ENCODE results near the gene PTPRN2. TPM values are rescaled to one million over a fixed set of nuclear protein-coding genes. Genes with fewer than 3 reads are reported as not detected.
A peak's percentile ranks its signal among the peaks of the same experiment; 100 is the strongest.

Gene PTPRN2
- total and polyA plus RNA-seq, 8 donors, result 4.9 to 136 (median 46.8) TPM

DNA sequence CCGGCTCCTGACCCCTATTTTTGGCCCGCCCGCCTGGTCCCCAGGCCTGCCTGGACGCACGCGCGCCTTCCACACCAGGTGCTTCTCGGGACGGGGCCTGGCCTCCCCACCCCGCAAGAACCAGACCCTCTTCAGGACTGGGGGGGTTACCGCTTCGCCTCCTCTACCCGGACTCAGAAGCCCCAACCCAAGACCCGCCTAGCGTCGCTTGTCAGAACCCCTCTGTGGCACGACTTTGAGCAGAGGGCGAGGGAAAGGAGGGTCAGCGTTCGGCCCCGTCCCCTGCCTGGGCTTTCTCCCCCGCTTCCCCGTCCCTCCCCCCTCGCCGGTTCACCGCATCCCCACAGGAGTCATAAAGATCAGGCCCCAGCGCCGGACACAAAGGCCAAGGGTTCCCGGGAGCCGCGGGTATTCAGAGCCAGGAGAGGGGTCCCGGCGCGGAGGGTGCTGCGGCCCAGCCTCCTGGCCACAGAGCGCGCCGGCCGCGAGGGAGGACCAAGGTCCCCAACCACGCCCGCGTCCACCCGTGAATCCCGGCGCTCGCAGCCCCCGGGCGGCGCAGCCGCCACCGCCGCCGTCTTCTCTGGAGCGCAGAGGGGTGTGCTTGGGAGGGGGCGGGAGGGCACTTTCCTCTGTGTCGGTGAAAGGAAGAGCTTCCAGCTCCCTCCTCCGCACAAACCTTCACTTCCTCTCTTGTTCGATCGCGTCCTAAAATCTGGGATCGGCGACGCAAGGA is 898.9 kb downstream of the PTPRN2 start:
- Histone ChIP-seq H3K4me1 (peaks cover 49 to 79% (median 73%) of the 10 kb centered on the region in 4 donors), H3K27ac (no peak overlapping the region), H3K4me3 (peak overlapping the region in 1 of 4 donors; percentile 56), H3K9me3 (no peaks in the 10 kb centered on the region), H3K27me3 (peaks cover 47 to 99% (median 88%) of the 10 kb centered on the region in 3 donors), H3K36me3 (no peaks in the 10 kb centered on the region)
- no peak for DNase-seq
- intact Hi-C loops (cut with DNase I; ENCODE audit: low total_unique reads), result no loop called here
- TF ChIP-seq, protein P1, sequence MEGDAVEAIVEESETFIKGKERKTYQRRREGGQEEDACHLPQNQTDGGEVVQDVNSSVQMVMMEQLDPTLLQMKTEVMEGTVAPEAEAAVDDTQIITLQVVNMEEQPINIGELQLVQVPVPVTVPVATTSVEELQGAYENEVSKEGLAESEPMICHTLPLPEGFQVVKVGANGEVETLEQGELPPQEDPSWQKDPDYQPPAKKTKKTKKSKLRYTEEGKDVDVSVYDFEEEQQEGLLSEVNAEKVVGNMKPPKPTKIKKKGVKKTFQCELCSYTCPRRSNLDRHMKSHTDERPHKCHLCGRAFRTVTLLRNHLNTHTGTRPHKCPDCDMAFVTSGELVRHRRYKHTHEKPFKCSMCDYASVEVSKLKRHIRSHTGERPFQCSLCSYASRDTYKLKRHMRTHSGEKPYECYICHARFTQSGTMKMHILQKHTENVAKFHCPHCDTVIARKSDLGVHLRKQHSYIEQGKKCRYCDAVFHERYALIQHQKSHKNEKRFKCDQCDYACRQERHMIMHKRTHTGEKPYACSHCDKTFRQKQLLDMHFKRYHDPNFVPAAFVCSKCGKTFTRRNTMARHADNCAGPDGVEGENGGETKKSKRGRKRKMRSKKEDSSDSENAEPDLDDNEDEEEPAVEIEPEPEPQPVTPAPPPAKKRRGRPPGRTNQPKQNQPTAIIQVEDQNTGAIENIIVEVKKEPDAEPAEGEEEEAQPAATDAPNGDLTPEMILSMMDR (IDR thresholded peaks at IDR 0.05), result no peak
- TF ChIP-seq POLR2AphosphoS5 (IDR thresholded peaks at IDR 0.05), result no peak
- no peak for TF ChIP-seq EP300 (IDR thresholded peaks at IDR 0.05)
- TF ChIP-seq POLR2A (IDR thresholded peaks at IDR 0.05), result no peak
- WGBS, 5 donors, result 9 to 42% (median 25%) methylated on average over 24 to 64 of the region's 64 CpGs

DNA sequence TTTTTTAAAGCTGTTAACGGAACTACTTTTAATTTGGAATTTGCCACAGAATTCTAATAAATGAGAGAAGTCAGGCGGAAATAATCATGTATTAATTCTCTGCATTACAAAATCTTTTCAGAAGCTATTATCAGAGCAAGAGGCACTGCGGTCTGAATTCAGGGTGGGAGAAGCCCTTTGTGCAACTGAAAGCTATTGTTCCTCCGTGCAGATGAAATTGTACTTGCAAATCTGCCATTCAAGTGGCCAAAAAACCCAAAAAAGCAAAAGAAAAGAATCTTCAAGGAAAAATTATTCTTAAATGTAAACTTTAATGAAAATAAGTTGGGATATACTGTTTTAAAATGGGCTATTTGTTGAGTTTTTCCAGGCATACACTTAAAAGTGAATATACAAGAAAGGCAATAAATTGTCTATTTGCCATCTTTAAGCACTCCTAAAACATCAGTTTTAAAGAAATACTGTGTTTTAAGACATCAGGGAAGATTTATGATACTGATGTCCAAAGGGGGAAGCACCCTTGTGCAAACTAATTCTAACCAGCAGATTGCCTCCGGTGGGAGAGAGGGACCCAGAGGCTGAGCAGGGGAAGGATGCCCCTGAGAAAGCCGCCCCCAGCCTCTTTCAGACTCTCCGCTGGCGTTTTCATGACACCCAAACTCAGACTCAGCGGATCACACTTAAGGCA is 899.6 kb downstream of the PTPRN2 start:
- 36 to 64% (median 54%) methylated on average over 9 of the region's 9 CpGs for WGBS, 5 donors
- Histone ChIP-seq H3K27ac (no peak overlapping the region), H3K36me3 (no peaks in the 10 kb centered on the region), H3K4me3 (no peak overlapping the region), H3K27me3 (peaks cover 43 to 99% (median 85%) of the 10 kb centered on the region in 3 donors), H3K4me1 (peaks cover 42 to 72% (median 66%) of the 10 kb centered on the region in 4 donors), H3K9me3 (no peaks in the 10 kb centered on the region)
- no peak for DNase-seq
- intact Hi-C loops (cut with DNase I; ENCODE audit: low total_unique reads), result no loop called here
- TF ChIP-seq EP300 (IDR thresholded peaks at IDR 0.05) (no peak), POLR2AphosphoS5 (IDR thresholded peaks at IDR 0.05) (no peak), POLR2A (IDR thresholded peaks at IDR 0.05) (no peak)
- TF ChIP-seq, protein P1 (IDR thresholded peaks at IDR 0.05), result no peak

DNA sequence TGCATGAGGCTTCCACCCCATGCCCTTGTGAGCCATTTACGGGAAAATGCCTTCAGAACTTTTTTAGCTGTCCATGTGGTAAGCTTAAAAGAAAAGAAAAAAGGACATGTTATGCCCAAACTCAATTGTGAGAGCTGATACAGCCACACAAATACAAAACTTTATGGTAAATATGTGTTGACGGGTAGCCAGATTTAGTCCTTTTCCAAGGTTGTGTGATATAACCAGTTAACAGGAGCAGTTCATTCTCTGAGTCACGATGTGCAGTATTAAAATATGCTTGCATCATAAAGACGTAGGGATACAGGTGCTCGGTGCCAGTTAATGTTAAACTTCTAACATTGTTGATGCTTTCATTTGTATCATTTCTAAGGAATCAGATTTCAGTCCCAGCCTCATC is 900.5 kb downstream of the PTPRN2 start:
- WGBS, 5 donors, result 48 to 76% (median 68%) methylated on average over 5 of the region's 5 CpGs
- Histone ChIP-seq H3K4me1 (peaks cover 39 to 64% (median 58%) of the 10 kb centered on the region in 4 donors), H3K4me3 (no peak overlapping the region), H3K36me3 (peaks cover 0 to 4% (median 0%) of the 10 kb centered on the region in 4 donors), H3K27me3 (peaks cover 36 to 99% (median 77%) of the 10 kb centered on the region in 3 donors), H3K9me3 (no peaks in the 10 kb centered on the region), H3K27ac (no peak overlapping the region)
- TF ChIP-seq POLR2AphosphoS5 (IDR thresholded peaks at IDR 0.05) (no peak), POLR2A (IDR thresholded peaks at IDR 0.05) (no peak), EP300 (IDR thresholded peaks at IDR 0.05) (no peak)
- TF ChIP-seq, protein P1 (IDR thresholded peaks at IDR 0.05), result no peak
- intact Hi-C loops (cut with DNase I; ENCODE audit: low total_unique reads), result no loop called here
- DNase-seq, result no peak

DNA sequence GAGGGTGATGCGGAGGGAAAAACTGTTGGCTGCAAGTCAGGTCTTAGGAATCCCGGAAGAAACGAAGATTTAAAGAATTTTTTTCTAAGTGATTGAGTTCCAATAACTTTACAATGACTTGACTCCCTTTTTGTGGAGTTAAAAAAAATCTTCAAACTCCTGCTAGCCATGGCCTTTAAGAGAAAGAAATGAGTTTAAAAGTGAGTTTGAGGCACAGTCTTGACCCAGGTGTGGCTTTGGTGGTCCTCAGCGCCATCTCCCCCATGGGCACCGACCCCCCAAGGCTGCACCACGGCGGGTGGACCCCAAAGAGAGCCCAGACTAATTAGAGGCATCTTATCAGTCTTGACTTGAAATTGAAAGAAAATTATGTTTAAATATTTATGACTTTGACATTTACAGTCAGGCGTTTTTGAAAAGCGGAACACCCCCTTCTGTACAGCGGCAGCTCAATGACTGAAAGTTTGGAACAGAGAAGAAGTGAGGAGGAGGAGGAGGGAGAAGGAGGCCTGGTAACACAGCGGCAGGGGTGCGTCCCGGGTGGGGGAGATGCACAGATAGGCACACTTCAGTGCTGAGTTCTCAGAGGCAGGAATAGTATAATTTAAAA is 901.2 kb downstream of the PTPRN2 start:
- no peak overlapping the region for H3K27ac ChIP-seq
- H3K27me3 ChIP-seq, result peaks cover 30 to 99% (median 69%) of the 10 kb centered on the region in 3 donors
- H3K36me3 ChIP-seq, result peaks cover 0 to 9% (median 0%) of the 10 kb centered on the region in 4 donors
- peaks cover 33 to 56% (median 50%) of the 10 kb centered on the region in 4 donors for H3K4me1 ChIP-seq
- TF ChIP-seq POLR2AphosphoS5 (IDR thresholded peaks at IDR 0.05), result no peak
- TF ChIP-seq, protein P1 (IDR thresholded peaks at IDR 0.05), result no peak
- TF ChIP-seq EP300 (IDR thresholded peaks at IDR 0.05), result no peak
- TF ChIP-seq POLR2A (IDR thresholded peaks at IDR 0.05), result no peak
- no peak for DNase-seq
- H3K9me3 ChIP-seq, result no peaks in the 10 kb centered on the region
- no peak overlapping the region for H3K4me3 ChIP-seq
- 19 to 33% (median 31%) methylated on average over 13 of the region's 13 CpGs for WGBS, 5 donors
- intact Hi-C loops (cut with DNase I; ENCODE audit: low total_unique reads), result no loop called here
